Inflammatory macrophage treated with lipopolysaccharide for 4 hours (primary cell): ENCODE results near the gene A4GNT.
A peak's percentile ranks its signal among the peaks of the same experiment; 100 is the strongest.
"Not testable (repeated sequence)": the region's sequence is repeated elsewhere in the genome, so short reads cannot be mapped to it uniquely, and the experiment has no call there.

Experiments used
- DNase-seq: peaks from one replicate; pipeline ENCODE4 v3.0.0-alpha.2; 2020

Gene A4GNT

DNA sequence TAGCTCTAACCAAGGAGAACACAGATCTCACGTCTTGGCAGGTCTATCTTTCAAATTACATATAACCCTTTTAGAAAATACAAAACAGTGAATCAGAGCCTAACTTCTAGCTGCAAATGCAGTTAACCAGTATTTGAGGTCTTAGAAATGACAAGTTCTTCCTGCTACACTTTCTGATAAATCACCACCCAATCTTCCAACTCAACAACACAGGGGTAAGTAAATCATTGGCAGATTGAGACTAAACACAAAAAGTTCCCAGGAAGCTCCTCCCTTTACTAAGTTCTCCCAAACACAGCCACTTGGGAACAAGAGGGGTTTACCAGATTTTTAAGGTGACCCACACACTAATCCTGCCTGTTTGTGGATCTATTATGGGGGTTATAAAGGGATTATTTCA is at the start of gene A4GNT:
TSS of gene A4GNT (minus strand) at position 152 of the 400 bp plus-strand sequence. CDS start 1,134 bp downstream, outside the sequence.
- no peak for DNase-seq

- DNase-seq: peak; percentile 43
These were observed 48.3 kb upstream of the A4GNT start for GRCh38 chr3:138180375-138181029.

GRCh38 chr3:138174421-138175131 is 42.4 kb upstream of the A4GNT start, which contains the start of gene DBR1:
TSS of gene DBR1 (minus strand) at chr3:138174921. CDS start at chr3:138174795, 126 bp downstream.
- DNase-seq: peak; percentile 86

- DNase-seq: no peak
These were observed 41.7 kb upstream of the A4GNT start for GRCh38 chr3:138173769-138174420.

- DNase-seq: no peak
These were observed 40.4 kb upstream of the A4GNT start for GRCh38 chr3:138172625-138173024.

DNA sequence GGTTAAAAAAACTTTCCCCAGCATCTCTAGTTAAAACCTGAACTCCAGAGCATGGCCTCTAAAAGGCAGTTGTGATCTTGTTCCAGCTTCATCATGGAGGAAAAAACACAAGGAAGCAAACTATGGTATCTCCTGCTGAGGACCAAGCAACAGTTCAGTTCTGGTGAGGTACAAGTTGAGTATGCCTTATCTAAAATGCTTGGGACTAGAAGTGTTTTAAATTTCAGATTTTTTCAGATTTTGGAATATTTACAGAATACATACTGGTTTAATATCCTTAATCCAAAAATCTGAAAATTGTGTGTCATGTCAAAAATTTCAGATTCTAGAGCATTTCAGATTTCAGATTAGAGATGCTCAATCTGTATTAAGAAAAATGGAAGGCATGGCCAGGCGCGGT is 32.9 kb upstream of the A4GNT start:
- no peak for DNase-seq

- DNase-seq: no peak
These were observed 25.6 kb upstream of the A4GNT start for GRCh38 chr3:138157743-138158142.

DNA sequence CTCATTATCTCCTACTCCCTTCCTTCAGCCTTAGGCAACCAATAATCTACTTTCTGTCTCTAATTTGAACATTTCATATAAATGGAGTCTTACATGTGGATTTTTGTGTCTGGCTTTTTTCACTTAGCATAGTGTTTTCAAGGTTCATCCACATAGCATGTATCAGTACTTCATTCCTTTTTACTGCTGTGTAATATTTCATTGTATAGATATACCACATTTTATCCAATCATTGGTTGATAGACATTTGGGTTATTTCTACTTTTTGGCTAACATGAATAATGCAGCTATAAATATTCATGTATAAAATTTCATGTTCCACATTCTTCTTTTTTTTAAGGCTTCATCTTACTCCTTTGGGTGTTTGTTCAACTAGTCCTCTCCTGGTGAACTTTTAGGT is 22.3 kb upstream of the A4GNT start:
- DNase-seq: no peak

DNA sequence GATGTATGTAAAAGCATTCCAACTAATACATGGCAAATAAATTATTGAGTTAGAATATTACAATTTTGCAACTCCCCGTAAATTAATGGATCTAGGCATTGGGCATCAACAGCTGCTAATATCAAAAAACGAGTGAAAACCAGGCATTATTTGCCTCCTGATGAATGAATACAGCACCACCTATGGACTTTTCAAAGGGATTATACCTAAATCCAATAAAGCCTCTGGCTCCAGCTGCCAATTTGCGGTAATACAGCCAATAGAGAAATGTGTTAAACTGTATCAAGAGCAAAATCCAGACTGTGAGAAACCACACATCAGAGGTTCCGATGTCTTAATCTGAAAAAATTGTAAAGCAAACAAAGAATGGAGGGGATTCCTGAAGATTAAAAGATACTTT is 16.3 kb upstream of the A4GNT start:
- DNase-seq: peak; percentile 52

GRCh38 chr3:138142181-138142580 is 10.0 kb upstream of the A4GNT start:
- not testable (repeated sequence) for DNase-seq

- no peak for DNase-seq
These were observed 8.8 kb upstream of the A4GNT start for GRCh38 chr3:138140940-138141339.

DNA sequence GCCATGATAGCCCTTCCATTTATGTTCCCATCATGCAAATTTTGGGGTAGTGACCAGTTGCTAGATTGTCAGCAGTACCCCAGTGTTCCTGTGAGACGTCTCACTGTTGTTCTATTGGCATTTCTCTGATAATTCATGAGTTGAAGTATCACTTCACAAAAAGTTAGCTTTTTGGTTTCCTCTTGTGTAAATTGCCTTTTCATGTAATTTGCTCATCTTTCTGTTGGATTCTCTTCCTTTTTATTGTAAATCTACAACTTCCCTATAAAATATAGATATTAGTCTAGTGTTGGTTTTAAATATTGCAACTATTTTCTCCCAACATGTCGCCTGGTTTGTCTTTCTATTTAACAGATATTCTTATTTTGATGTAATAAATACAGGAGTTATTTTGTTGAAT is 7.5 kb upstream of the A4GNT start:
- peak; percentile 71 for DNase-seq

DNA sequence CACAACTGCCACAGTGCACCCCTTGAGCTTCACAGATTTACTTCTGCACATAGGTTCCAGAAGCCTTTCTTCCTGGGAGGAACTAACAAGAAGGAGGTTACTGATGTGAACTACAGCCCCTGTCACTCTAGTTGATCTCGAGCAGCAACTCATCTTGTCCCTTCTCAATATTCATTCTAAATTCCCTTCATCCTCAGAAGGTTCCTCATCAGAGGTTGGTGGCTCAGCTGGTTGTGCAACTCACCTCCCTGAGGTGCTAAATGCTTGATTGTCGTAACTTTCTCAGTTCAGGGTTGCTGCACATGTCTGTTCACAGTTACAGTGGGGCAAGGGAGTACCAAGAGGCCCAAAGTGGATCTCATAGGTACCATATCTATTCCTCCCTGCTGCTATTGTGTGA is 5.7 kb upstream of the A4GNT start:
- DNase-seq: peak; percentile 35

GRCh38 chr3:138136201-138136600 is 4.0 kb upstream of the A4GNT start:
- peak; percentile 82 for DNase-seq

DNA sequence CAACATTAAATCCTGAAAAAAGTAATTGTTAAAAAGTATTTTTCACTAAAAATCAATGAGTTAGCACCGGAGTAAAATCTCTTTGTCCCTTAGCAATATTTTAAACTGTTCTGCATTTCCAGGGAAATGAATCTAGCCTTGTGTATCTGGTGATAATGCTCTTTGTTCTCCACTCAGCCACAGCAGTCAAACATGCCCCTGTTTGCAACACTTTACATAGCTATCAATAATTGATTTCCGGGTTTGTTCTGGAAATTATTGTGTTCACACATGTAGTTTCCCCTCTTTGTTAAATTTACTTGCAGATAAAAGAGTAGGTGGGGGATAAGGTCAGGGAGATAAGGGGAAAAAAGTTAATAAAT is 3.6 kb upstream of the A4GNT start:
- DNase-seq: no peak

DNA sequence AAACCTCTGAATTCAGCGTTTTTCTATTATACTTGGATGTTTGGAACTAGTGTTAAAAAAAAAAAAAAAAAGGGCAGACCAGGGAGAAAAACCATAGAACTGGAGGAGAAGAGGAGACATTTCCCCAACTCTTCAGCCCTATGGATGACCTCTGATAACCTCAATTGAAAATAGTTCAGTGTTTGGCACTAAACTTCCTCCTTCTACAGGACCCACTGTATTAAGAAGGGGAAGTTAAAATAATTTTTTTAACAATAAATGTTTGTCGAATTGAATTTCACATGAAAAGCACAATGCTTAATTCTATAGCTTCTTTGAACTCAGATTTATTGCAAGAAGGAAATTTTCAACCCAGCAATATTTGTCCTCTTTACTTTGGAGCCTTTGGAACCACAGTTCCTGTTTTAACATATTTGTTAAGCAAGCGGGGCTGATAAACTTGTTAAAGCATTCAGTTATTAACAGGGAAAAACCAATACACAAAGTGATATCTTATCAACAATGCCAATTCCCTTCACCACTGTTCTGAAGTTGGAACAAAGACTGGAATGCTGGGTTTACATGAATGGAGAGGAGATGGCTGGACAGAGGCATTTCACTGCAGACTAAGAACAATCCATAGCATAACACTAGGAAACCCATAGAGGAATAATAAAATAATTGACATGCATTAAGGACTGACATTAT is 3.1 kb upstream of the A4GNT start:
- peak; percentile 76 for DNase-seq

DNA sequence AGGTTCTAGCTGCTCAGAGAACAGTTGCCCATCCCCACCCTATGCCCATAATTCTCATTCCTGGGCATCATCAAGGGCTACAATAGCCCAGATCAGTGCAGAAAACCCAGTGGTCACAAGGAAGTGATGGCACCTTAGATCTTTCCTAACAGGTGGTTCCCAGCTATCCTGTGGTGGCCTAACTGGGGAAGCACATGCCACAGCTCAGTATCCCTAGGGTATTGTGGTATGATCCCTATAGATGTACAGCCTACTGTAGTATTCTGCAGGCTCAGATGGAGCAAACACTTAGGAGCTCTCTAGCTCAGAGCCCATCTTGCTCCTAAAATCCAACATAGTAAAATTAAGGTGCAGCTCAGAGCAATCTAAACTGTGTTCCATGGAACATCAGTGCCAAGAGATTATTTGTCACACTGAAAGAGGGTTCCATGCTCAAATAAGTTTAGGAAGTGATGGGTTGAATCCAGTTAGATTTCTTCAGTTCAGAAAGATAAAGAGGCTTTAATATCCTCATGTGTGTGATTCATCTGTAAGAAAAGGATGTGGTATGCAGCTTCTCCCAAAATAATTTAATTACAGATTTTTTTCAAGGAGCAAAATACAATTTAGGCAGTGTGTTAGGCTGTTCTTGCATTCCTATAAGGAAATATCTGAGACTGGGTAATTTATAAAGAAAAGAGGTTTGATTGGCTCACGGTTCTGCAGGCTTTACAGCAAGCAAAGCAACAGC is 4.4 kb downstream of the A4GNT start:
- DNase-seq: no peak

DNA sequence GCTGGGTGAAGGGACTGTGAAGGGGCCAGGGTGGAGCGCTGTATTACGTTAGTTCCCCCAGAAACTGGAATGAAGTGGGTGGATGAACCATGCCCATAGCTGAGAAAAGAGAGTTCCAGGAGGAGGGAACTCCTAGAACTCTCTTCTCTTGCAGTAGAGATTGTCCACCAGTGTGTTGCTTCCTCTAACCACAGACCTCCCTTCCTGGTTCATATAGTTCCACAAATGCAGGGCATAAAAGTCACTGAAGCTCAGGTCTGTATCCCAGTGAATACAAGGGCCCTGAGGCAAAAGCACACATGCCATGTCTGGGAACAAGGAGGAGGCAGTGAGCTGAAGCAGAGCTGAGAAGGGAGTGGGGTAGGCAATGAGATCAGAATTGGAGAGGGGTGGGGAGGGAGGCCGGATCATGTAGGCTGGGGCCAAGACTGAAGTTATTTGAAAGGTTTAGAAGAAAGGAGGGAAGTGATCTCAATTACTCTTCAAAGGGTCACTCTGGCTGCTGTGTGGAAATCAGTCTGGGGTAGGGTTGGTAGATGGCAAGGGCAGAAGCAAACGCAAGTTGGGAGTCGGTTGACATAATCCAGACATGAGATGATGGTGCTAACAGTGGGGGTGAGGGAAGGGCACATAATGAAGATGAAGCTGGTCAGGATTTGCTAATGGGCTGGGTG is 6.5 kb downstream of the A4GNT start:
- peak; percentile 98 for DNase-seq

- DNase-seq: peak; percentile 90
These were observed 7.4 kb downstream of the A4GNT start for GRCh38 chr3:138124706-138125355.

GRCh38 chr3:138124188-138124587 is 8.0 kb downstream of the A4GNT start:
- DNase-seq: peak; percentile 62

DNA sequence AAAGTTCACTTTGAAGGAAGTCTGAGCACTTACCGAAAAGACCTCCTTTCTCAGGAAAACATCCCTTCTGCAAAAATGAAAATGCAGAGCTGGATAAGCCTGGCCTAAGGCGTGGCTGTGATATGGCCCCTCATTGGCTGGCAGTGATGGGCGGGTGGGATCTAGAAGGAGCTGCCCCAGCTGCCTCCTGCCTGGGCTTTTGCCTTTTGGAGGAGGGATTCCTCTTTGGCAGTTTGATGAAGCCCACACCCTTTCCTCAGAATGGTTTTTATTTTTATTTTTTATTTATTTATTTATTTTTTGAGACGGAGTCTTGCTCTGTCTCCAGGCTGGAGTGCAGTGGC is 12.8 kb downstream of the A4GNT start:
- DNase-seq: no peak
